ENCODE data around the gene MBTPS1. TPM values are rescaled to one million over a fixed set of nuclear protein-coding genes. Genes with fewer than 3 reads are reported as not detected.
A peak's percentile ranks its signal among the peaks of the same experiment; 100 is the strongest.

Gene MBTPS1
- total and polyA plus RNA-seq, 2 experiments from 2014 or later: 18.1 to 49.3 TPM

DNA sequence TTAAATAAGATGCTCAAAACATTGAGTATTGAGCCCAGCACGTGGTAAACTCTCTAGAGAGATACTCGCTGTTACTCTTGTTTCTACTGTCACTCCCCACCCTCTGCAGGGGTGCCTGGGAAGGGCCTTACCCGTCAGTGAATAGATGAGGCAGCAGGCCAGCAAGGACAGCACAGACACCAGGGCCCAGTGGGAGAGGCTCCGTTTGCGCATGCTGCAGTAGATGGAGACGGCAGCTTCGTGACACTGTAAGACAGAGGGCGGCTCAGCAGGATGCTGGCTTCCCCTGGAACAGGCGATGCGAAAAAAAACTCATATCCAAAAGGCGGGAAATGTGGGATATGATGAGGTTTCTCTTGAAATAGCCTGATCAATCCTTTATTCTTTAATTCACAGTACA is 94.1 kb downstream of the MBTPS1 start:
- Histone ChIP-seq H3K4me1 (ENCODE audit: insufficient read depth) (no peaks in the 10 kb centered on the region), H3K9me2 (ENCODE audit: insufficient read depth) (no peaks in the 10 kb centered on the region), H3K27me3 (ENCODE audit: insufficient read depth) (no peaks in the 10 kb centered on the region), H3K4me2 (no peak overlapping the region), H3F3A (replicated peaks; ENCODE audit: low read depth) (no peaks in the 10 kb centered on the region), H3K4me3 (no peak overlapping the region), H3K79me2 (replicated peaks; ENCODE audit: insufficient read depth) (no peaks in the 10 kb centered on the region), H4K20me1 (replicated peaks; ENCODE audit: insufficient read depth) (no peaks in the 10 kb centered on the region), H3K36me3 (ENCODE audit: insufficient read depth) (no peaks in the 10 kb centered on the region), H3K27ac (ENCODE audit: low read depth) (no peak overlapping the region), H2AFZ (peak overlapping the region; percentile 83)
- H3K36me3 Mint-ChIP-seq (ENCODE audit: low read depth): peaks cover 13% of the 10 kb centered on the region
- no peak for DNase-seq (ENCODE audit: low spot score)
- H3K9me3 Mint-ChIP-seq: peaks cover 29% of the 10 kb centered on the region
- ATAC-seq: peak; percentile 55
- H3K27ac Mint-ChIP-seq: peak overlapping the region; percentile 40; the same call in 1 of the 2 replicates
- TF ChIP-seq EZH2phosphoT487 (IDR thresholded peaks at IDR 0.05; ENCODE audit: unreplicated experiment): no peak
- TF ChIP-seq JUNB (IDR thresholded peaks at IDR 0.05; ENCODE audit: unreplicated experiment): no peak
- TF ChIP-seq EZH2 (IDR thresholded peaks at IDR 0.05; ENCODE audit: low read depth, unreplicated experiment): no peak
- H3K27me3 Mint-ChIP-seq (ENCODE audit: insufficient read depth, low read depth, poor library complexity): peaks cover 14% of the 10 kb centered on the region
- no peak overlapping the region for H3K4me3 Mint-ChIP-seq
- peaks cover 18% of the 10 kb centered on the region for H3K4me1 Mint-ChIP-seq

DNA sequence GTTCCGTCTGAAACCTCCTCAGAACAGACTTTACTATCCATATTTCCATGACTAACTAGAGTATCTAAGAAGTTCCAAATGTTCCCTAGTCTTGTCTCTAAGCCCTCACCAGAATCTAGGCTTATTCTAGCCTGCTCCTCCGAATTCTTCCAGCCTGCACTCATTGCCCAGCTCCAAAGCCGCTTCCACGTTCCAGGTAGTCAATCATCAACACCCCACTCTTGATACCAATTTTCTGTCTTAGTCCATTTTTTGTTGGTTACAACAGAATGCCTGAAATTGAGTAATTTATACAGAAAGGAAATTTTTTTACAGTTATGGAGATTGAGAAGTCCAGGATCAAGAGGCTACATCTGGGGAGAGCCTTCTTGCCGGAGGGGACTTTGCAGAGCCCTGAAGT is 95.3 kb downstream of the MBTPS1 start:
- Mint-ChIP-seq H3K27me3 (ENCODE audit: insufficient read depth, low read depth, poor library complexity) (peaks cover 12% of the 10 kb centered on the region), H3K36me3 (ENCODE audit: low read depth) (peaks cover 13% of the 10 kb centered on the region), H3K4me1 (peaks cover 13% of the 10 kb centered on the region), H3K9me3 (peaks cover 29% of the 10 kb centered on the region), H3K27ac (no peak overlapping the region), H3K4me3 (no peak overlapping the region)
- no peak overlapping the region for H2AFZ ChIP-seq
- H4K20me1 ChIP-seq (replicated peaks; ENCODE audit: insufficient read depth): no peaks in the 10 kb centered on the region
- no peak overlapping the region for H3K4me3 ChIP-seq
- H3F3A ChIP-seq (replicated peaks; ENCODE audit: low read depth): no peaks in the 10 kb centered on the region
- no peak overlapping the region for H3K27ac ChIP-seq (ENCODE audit: low read depth)
- H3K27me3 ChIP-seq (ENCODE audit: insufficient read depth): no peaks in the 10 kb centered on the region
- no peaks in the 10 kb centered on the region for H3K9me2 ChIP-seq (ENCODE audit: insufficient read depth)
- no peak for DNase-seq (ENCODE audit: low spot score)
- no peaks in the 10 kb centered on the region for H3K36me3 ChIP-seq (ENCODE audit: insufficient read depth)
- no peak for ATAC-seq
- H3K4me1 ChIP-seq (ENCODE audit: insufficient read depth): no peaks in the 10 kb centered on the region
- H3K4me2 ChIP-seq: no peak overlapping the region
- H3K79me2 ChIP-seq (replicated peaks; ENCODE audit: insufficient read depth): no peaks in the 10 kb centered on the region
- TF ChIP-seq NANOG (IDR thresholded peaks at IDR 0.05; ENCODE audit: borderline replicate concordance): no peak
- no peak for TF ChIP-seq CREB1 (CRISPR knock-in tag; IDR thresholded peaks at IDR 0.05; ENCODE audit: low read depth)
- TF ChIP-seq, protein P1, sequence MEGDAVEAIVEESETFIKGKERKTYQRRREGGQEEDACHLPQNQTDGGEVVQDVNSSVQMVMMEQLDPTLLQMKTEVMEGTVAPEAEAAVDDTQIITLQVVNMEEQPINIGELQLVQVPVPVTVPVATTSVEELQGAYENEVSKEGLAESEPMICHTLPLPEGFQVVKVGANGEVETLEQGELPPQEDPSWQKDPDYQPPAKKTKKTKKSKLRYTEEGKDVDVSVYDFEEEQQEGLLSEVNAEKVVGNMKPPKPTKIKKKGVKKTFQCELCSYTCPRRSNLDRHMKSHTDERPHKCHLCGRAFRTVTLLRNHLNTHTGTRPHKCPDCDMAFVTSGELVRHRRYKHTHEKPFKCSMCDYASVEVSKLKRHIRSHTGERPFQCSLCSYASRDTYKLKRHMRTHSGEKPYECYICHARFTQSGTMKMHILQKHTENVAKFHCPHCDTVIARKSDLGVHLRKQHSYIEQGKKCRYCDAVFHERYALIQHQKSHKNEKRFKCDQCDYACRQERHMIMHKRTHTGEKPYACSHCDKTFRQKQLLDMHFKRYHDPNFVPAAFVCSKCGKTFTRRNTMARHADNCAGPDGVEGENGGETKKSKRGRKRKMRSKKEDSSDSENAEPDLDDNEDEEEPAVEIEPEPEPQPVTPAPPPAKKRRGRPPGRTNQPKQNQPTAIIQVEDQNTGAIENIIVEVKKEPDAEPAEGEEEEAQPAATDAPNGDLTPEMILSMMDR (conservative IDR thresholded peaks at IDR 0.05; ENCODE audit: low read depth in 2 of 2): no peak
- no peak for TF ChIP-seq JUNB (IDR thresholded peaks at IDR 0.05; ENCODE audit: unreplicated experiment)
- no peak for TF ChIP-seq POLR2AphosphoS5 (IDR thresholded peaks at IDR 0.05; ENCODE audit: low read depth)
- no peak for TF ChIP-seq ETS1 (IDR thresholded peaks at IDR 0.05)
- TF ChIP-seq ZNF331 (CRISPR knock-in tag; IDR thresholded peaks at IDR 0.05; ENCODE audit: low read depth): no peak
- no peak for TF ChIP-seq EZH2phosphoT487 (IDR thresholded peaks at IDR 0.05; ENCODE audit: unreplicated experiment)
- no peak for TF ChIP-seq ZNF114 (CRISPR knock-in tag; IDR thresholded peaks at IDR 0.05)
- TF ChIP-seq, protein P2, sequence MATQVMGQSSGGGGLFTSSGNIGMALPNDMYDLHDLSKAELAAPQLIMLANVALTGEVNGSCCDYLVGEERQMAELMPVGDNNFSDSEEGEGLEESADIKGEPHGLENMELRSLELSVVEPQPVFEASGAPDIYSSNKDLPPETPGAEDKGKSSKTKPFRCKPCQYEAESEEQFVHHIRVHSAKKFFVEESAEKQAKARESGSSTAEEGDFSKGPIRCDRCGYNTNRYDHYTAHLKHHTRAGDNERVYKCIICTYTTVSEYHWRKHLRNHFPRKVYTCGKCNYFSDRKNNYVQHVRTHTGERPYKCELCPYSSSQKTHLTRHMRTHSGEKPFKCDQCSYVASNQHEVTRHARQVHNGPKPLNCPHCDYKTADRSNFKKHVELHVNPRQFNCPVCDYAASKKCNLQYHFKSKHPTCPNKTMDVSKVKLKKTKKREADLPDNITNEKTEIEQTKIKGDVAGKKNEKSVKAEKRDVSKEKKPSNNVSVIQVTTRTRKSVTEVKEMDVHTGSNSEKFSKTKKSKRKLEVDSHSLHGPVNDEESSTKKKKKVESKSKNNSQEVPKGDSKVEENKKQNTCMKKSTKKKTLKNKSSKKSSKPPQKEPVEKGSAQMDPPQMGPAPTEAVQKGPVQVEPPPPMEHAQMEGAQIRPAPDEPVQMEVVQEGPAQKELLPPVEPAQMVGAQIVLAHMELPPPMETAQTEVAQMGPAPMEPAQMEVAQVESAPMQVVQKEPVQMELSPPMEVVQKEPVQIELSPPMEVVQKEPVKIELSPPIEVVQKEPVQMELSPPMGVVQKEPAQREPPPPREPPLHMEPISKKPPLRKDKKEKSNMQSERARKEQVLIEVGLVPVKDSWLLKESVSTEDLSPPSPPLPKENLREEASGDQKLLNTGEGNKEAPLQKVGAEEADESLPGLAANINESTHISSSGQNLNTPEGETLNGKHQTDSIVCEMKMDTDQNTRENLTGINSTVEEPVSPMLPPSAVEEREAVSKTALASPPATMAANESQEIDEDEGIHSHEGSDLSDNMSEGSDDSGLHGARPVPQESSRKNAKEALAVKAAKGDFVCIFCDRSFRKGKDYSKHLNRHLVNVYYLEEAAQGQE (IDR thresholded peaks at IDR 0.05; ENCODE audit: unreplicated experiment): no peak
- TF ChIP-seq EZH2 (IDR thresholded peaks at IDR 0.05; ENCODE audit: low read depth, unreplicated experiment): no peak

All from GM23338 (cell line).